Cardiac muscle cell (in vitro differentiated cells and primary cell): ENCODE results near the gene CD86. TPM values are rescaled to one million over a fixed set of nuclear protein-coding genes. Genes with fewer than 3 reads are reported as not detected.
"Not testable (repeated sequence)": the region's sequence is repeated elsewhere in the genome, so short reads cannot be mapped to it uniquely, and the experiment has no call there.

Experiments used
- DNase-seq, 2 donors: peaks; one replicate each; pipeline versions ENCODE4 v3.0.0 to v3.0.0-alpha.2; 2010 to 2017; ENCODE audit warnings: low read depth in 1 of 2, low spot score in 1 of 2
- H3K27ac ChIP-seq: fragments of 200-600 bp; sonication (generic); 2 replicates; pipeline ENCODE4 v1.5.1; 2016
- H3K27me3 ChIP-seq: fragments of 200-600 bp; sonication (generic); 2 replicates; pipeline ENCODE4 v1.6.0; 2016; ENCODE audit warnings: control low read depth
- H3K36me3 ChIP-seq: fragments of 200-600 bp; sonication (generic); 2 replicates; pipeline ENCODE4 v1.5.1; 2016; ENCODE audit warnings: control low read depth
- H3K4me1 ChIP-seq: fragments of 200-600 bp; sonication (generic); 2 replicates; pipeline ENCODE4 v1.8.1; 2017; ENCODE audit warnings: low read depth, mild to moderate bottlenecking, mixed run types
- H3K4me3 ChIP-seq: fragments of 200-600 bp; sonication (generic); 2 replicates; pipeline ENCODE4 v1.5.1; 2016; ENCODE audit warnings: mild to moderate bottlenecking
- H3K9me3 ChIP-seq: fragments of 200-600 bp; sonication (generic); 2 replicates; pipeline ENCODE4 v1.5.1; 2017; ENCODE audit warnings: low read depth, mild to moderate bottlenecking, control low read depth
- CTCF ChIP-seq: IDR thresholded peaks from 2 replicates; pipeline ENCODE4 v1.5.1; 2012; ENCODE audit warnings: low read depth, mild to moderate bottlenecking, low read length
- polyA plus RNA-seq: library from polyadenylated mRNA; unstranded; fragments of >200 nt; fragmentation: Nextera tagmentation; extraction: Ambion mirVana; gene quantifications from 2 replicates; pipeline ENCODE4 v1.2.1, GENCODE V29; 2016
- total RNA-seq: library from RNA; depleted of rRNA; stranded (reverse); fragments of >200 nt; gene quantifications from 2 replicates; pipeline ENCODE4 v1.2.3, GENCODE V29; 2016

CD86 gene
- total and polyA plus RNA-seq, 2 experiments from 2014 or later: not detected

GRCh38 chr3:122146466-122146865 lies 91.3 kb downstream of the CD86 start:
- no peak for DNase-seq
- no peak overlapping the region for H3K4me3 ChIP-seq
- no peak overlapping the region for H3K27ac ChIP-seq
- no peaks in the 10 kb centered on the region for H3K9me3 ChIP-seq
- no peak for TF ChIP-seq CTCF
- H3K27me3 ChIP-seq: no peaks in the 10 kb centered on the region
- no peaks in the 10 kb centered on the region for H3K36me3 ChIP-seq
- no peaks in the 10 kb centered on the region for H3K4me1 ChIP-seq

- DNase-seq: no peak
- Histone ChIP-seq H3K9me3 (no peaks in the 10 kb centered on the region), H3K36me3 (no peaks in the 10 kb centered on the region), H3K4me3 (no peak overlapping the region), H3K27me3 (no peaks in the 10 kb centered on the region), H3K4me1 (no peaks in the 10 kb centered on the region), H3K27ac (no peak overlapping the region)
- no peak for TF ChIP-seq CTCF
Observed at GRCh38 chr3:122148941-122149627, 93.9 kb downstream of the CD86 start.

GRCh38 chr3:122151480-122151879 lies 96.3 kb downstream of the CD86 start:
- no peak for DNase-seq
- no peak overlapping the region for H3K27ac ChIP-seq
- no peaks in the 10 kb centered on the region for H3K36me3 ChIP-seq
- H3K27me3 ChIP-seq: no peaks in the 10 kb centered on the region
- TF ChIP-seq CTCF: no peak
- H3K4me1 ChIP-seq: no peaks in the 10 kb centered on the region
- no peaks in the 10 kb centered on the region for H3K9me3 ChIP-seq
- H3K4me3 ChIP-seq: no peak overlapping the region

GRCh38 chr3:122164983-122165382 lies 109.8 kb downstream of the CD86 start:
- H3K9me3 ChIP-seq, DNase-seq: not testable (repeated sequence)

GRCh38 chr3:122167630-122168029 lies 112.5 kb downstream of the CD86 start:
- Histone ChIP-seq H3K27me3 (no peaks in the 10 kb centered on the region), H3K4me3 (no peak overlapping the region), H3K27ac (no peak overlapping the region), H3K9me3 (no peaks in the 10 kb centered on the region), H3K36me3 (no peaks in the 10 kb centered on the region), H3K4me1 (no peaks in the 10 kb centered on the region)
- no peak for TF ChIP-seq CTCF
- DNase-seq: no peak

More at GRCh38 chr3:122164983-122165382, 109.8 kb downstream of the CD86 start:
- not testable (repeated sequence) for H3K36me3 ChIP-seq, H3K4me1 ChIP-seq, H3K27ac ChIP-seq, H3K4me3 ChIP-seq, H3K27me3 ChIP-seq

GRCh38 chr3:122168044-122168443 lies 112.9 kb downstream of the CD86 start:
- H3K27me3 ChIP-seq: no peaks in the 10 kb centered on the region
- no peaks in the 10 kb centered on the region for H3K4me1 ChIP-seq
- no peaks in the 10 kb centered on the region for H3K36me3 ChIP-seq
- DNase-seq: no peak
- TF ChIP-seq CTCF: no peak
- no peak overlapping the region for H3K4me3 ChIP-seq
- no peak overlapping the region for H3K27ac ChIP-seq
- no peaks in the 10 kb centered on the region for H3K9me3 ChIP-seq
